ENCODE measurements around the gene NAT14.

The NAT14 gene

GRCh38 chr19:55453511-55454260, 31.3 kb upstream of the NAT14 start:
- DNase-seq, result no peak

- peak in 3 of 5 donors; percentile 28 to 41 (median 34) for DNase-seq
These were observed 30.2 kb upstream of the NAT14 start for GRCh38 chr19:55454787-55455243.

- DNase-seq, result no peak
These were observed 29.3 kb upstream of the NAT14 start for GRCh38 chr19:55455576-55456235.

GRCh38 chr19:55456347-55456746, 28.6 kb upstream of the NAT14 start:
- no peak for DNase-seq

GRCh38 chr19:55457683-55458457, 27.1 kb upstream of the NAT14 start:
- no peak for DNase-seq

- no peak for DNase-seq
These were observed 25.4 kb upstream of the NAT14 start for GRCh38 chr19:55459551-55459949.

- no peak for DNase-seq
These were observed 24.9 kb upstream of the NAT14 start for GRCh38 chr19:55459950-55460657.

- peak in 1 of 5 donors; percentile 45 for DNase-seq
These were observed 24.2 kb upstream of the NAT14 start for GRCh38 chr19:55460670-55461258.

- peak; percentile 100 for DNase-seq
These were observed 23.6 kb upstream of the NAT14 start, which contains the start of gene ISOC2 for GRCh38 chr19:55461259-55461973. Gene ISOC2, minus strand, starts transcription at chr19:55461642. Its CDS starts 5,156 bp downstream, at chr19:55456486.

GRCh38 chr19:55461974-55462626, 22.9 kb upstream of the NAT14 start:
- DNase-seq, result no peak

GRCh38 chr19:55462722-55463121, 22.3 kb upstream of the NAT14 start:
- DNase-seq, result no peak

- DNase-seq, result no peak
These were observed 21.4 kb upstream of the NAT14 start for GRCh38 chr19:55463583-55464031.

GRCh38 chr19:55464039-55464661, 20.8 kb upstream of the NAT14 start:
- no peak for DNase-seq

- DNase-seq, result no peak
These were observed 20.3 kb upstream of the NAT14 start, which contains the start of gene C19orf85 for GRCh38 chr19:55464662-55465054. Gene C19orf85, minus strand, starts transcription at chr19:55464751. Its CDS starts 197 bp downstream, at chr19:55464554.

- DNase-seq, result no peak
These were observed 19.3 kb upstream of the NAT14 start for GRCh38 chr19:55465460-55466240.

- no peak for DNase-seq
These were observed 18.8 kb upstream of the NAT14 start for GRCh38 chr19:55466241-55466614.

GRCh38 chr19:55467236-55468053, 17.5 kb upstream of the NAT14 start:
- peak; percentile 35 to 66 (median 61) for DNase-seq

- no peak for DNase-seq
These were observed 17.0 kb upstream of the NAT14 start for GRCh38 chr19:55468054-55468393.

GRCh38 chr19:55471266-55471665, 13.7 kb upstream of the NAT14 start:
- no peak for DNase-seq
